GDM1 (cell line): ENCODE results near the gene WBP4.
"Not testable (repeated sequence)": the region's sequence is repeated elsewhere in the genome, so short reads cannot be mapped to it uniquely, and the experiment has no call there.

Source experiments
- DNase-seq: peaks from one replicate; lab custom pipeline; 2025; lab: John Stamatoyannopoulos, UW

The WBP4 gene

DNA sequence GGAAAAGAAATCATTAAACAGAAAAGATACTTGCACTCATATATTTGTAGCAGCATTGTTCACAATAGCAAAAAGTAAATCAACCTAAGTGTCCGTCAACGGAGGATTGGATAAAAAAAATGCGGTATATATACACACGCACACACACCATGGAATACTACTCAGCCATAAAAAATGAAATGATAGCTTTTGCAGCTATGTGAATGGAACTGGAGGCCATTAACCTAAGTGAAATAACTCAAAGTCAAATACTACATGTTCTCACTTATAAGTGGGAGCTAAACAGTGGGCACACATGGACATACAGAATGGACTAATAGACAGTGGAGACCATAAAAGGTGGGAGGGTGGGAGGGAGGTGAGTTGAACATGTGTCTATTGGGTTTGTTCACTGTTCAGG lies 18.4 kb downstream of the WBP4 start:
- no peak for DNase-seq

DNA sequence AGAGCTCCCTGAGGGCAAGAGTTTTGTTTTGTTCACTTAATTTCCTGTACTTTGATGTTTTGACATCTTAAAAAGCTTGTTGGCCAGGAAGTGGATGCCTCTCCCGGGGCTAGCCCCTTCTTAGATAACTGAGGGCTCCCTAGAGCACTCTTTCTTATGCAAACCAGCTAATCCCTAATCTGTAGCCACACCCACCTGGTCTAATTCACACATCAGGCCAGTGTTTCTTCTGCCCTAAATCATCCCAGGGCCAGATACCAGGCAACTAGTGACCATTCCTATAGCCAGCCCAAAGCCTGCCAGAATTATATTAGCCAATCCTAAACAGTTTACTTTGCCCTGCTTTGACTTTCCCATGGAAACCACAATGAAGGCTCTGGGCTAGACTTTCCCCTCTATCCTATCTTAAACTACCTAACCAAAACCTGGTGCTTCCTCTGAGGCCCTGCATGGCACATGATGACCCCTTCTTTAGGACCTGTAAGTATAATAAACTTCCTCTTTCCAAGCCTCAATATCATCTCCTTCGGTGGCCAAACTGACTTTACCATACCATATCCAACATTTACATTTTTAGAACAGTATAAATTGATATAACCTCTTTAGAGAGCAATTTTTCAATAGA lies 24.8 kb downstream of the WBP4 start:
- DNase-seq, result no peak

DNA sequence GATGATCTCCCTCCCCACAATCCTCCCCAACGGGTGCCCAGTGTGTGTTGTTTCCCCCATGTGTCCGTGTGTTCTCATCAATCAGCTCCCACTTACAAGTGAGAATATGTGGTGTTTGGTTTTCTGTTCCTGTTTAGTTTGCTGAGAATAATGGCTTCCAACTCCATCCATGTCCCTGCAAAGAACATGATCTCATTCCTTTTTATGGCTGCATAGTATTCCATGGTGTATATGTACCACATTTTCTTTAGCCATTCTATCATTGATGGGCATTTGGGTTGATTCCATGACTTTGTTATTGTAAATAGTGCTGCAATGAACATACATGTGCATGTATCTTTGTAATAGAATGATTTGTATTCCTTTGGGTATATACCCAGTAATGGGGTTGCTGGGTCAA lies 34.4 kb downstream of the WBP4 start:
- DNase-seq, result not testable (repeated sequence)

DNA sequence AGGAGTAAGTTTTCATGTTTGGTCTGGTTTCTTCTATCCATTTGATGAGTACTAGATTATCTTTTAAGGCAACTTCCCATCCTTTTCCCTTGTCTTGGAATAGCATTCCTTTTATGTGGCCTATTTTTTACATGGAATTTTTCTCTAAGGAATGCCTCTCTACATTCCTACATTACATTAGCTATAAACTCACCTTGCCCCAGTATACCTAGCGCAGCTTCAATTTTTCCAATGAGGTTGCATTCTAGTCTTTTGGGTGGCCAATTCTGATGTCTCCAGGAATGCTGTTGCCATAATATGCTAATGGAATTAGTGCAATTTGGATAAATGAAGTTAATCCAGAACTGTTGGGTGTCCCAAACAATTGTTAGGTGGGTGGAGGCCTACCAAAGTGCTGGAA lies 37.5 kb downstream of the WBP4 start:
- no peak for DNase-seq

DNA sequence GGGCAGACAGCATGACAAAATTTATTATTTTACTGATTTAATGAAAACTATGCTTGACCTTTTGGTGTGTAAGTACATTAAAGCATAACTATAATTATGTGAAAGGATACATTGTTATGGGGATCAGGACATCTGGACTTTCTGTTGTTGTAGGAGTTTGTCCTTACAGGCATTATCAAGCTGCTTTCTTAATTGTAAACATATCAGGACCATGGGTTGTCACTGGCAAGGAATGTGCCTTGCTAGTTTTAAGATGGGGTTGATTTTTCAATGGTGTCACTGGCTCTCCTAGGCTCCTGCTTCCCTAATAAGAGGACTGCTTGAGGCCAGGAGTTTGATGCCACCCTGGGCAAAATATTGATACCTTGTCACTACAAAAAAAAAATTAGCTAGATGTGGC lies 38.7 kb downstream of the WBP4 start:
- no peak for DNase-seq

DNA sequence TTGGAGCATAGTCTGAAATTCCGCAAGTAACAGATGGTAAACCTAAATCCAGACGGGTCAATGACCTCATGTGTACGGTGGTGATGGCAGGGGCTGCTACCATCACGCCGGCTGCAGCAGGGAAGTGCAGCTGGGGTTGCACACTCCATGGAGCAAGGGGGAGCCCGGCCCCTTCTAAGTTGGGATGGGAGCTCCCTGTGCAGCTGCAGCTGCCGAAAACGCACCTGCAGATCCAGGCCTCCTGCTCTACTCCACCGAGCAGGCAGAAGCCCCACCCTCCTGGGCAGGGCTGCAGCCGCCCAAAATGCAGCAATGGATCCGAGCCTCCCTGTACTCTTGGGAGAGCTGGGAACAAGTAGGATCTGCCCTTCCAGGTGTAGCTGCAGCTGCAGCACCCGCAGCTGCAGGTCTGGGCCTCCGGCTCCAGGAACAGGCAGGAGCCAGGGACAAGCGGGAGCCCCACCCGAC lies 45.8 kb downstream of the WBP4 start:
- DNase-seq, result no peak

DNA sequence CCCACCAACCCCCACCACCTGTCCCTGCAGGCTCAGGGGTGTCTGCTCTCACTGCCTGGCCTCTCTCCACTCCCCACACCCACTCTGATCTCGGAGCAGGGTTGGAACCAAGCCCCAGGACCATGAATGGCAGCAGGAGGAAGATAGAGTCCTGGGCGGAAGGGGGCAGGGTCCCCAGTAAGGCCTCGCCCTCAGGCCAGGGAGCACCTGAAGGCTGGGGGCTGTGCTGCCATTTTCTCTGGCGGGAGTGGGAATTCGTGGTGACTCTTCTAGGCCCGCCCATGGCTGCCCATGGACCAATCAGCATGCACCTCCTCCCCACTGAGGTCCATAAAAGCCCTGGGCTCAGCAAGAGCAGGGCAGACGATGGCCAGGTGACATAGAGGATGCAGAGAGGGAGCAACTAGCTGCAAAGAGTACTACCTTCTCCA lies 46.3 kb downstream of the WBP4 start:
- no peak for DNase-seq

DNA sequence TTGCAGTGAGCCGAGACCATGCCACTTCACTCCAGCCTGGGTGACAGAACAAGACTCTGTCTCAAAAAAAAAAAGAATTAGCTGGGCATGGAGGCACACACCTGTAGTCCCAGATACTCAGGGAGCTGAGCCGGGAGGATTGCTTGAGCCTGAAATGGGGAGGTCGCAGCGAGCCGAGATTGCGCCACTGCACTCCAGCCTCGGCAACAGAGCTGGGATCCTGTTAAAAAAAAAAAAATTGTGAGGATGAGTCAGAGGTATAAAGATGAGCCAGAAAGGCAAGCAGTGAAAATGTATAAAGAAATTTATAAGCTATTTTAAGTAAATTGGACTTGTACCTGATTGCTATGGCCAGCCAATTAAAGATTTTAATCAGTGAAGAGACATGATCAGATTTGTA lies 50.1 kb downstream of the WBP4 start:
- no peak for DNase-seq

DNA sequence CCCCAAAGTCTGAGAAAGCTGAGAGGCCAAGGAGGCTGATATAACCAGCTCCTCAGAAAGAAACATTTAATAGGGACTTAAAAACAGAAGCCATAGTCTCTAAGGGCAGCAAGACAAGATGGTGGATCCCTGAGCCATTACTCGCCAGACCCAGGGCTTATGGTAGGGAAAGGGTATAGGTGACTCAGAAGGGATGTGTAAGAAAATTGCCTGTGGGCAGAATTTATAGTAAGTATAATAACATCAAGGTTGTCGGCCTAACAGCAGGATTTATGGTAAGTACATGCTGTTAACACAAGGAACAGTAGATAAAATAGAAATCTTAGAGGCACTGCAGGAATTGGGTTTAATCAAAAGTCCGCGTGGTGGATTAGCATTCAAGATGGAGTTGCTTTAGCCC lies 56.6 kb downstream of the WBP4 start:
- DNase-seq, result no peak

DNA sequence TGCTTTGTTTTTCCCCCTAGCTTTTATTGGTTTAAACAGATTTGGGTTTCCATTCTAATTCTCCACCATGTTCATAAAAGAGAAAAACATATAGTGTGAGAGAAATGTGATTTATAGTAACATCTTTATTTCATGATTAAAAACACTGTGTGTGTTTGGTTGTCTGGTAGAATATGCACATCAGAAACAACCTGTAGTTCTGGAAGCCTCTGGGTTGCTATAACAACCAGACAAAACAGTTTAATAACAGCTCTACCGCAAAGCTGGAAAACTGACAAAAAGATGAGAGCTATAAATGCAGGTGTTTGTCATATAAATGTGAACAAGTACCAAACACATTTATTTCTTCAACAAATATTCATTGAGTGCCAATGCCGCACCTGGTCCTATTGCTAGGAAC lies 61.5 kb downstream of the WBP4 start:
- DNase-seq, result no peak

DNA sequence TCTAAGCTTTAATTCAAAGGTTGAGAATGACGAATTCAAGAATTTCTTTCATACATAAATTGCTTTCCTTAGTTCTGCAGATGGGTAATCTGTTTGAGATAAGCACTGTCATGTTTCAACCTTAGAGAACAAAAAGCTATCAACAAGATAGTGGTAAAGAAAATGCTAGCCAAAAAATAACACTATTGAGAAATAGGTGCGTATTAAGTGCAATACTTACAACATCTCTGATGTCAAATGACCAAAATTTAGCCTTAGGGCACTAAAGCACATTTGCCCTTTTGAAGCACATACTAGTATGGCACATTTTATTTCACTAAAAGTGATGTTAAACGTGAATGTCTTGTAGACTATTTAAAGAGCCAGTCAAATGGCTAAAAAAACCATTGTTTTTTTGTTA lies 66.4 kb downstream of the WBP4 start:
- DNase-seq, result no peak

DNA sequence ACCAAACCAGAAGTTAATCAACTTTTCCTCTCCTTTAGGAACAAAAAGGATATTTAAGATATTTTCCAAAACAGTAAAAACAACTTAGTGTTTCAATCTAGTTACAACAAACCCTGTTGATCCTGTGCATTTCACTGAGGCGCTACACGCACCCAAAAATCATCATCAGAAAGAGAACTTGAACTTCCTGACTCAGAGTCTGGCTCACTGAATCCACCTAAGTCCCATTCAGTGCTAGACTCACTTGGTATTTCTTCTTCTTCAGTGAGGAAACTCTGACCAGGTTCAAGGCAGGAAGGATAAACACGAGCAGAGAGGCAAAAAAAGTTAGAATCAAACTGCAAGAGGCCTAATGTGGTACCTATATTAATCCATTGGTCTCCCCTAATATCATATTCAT lies 69.0 kb downstream of the WBP4 start:
- DNase-seq, result no peak

DNA sequence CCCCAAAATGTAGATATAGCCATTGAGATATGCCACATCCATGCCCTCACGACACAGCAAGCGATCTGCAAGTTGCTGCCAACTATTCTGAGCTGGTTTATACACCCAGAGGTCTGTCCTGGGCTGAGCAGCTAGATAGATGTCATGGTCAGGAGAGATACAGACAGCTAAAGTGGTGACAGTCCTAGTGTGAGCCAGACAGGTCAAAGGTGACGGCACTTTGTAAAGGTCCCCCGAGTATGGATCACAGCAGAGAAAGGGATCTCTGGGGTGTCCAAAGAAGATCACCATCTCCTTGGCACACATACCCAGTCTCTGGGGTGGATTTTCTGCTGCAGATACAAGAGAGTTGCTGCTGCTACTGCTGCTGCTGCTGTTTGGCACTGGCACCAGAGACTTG lies 69.9 kb downstream of the WBP4 start:
- not testable (repeated sequence) for DNase-seq

DNA sequence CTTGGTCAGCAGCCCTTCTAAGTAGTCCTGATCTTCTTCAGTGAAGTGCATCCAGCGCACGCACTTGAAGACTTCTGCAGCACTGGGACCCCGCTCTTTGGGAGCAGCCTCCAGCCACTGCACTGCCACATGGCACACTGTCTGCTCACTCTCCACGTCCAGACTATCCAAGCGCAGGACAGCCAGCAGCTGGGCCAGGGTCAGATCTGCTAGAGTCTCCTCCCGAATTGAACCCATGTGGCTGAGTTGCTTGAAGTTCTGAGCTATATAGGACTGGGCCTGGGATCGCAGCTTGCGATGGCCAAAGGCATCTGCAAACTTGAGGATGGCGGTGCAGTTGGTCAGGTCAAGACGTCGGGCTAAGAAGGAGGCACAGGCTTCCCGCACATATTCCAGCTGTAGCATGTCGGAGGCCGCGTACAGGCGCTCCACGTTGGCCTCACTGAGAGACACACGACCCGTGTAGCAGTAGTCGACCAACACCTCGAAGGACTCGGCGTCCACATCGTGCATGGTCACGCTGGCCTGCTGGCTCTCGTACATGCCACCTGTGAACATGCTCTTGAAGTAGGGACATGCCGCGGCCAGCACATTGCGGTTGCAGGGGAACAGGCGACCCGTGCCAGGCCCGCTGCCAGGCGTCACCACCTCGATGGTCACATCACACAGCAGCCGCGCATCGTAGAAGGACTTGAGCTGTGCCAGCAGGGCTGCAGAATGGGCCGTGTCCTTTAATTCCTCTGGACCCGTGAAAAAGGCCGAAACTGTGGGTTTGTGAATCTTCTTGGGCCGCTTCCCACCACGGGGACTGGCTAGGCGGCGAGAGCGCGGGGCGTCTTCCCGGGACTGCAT lies 70.6 kb downstream of the WBP4 start:
- DNase-seq, result not testable (repeated sequence)

DNA sequence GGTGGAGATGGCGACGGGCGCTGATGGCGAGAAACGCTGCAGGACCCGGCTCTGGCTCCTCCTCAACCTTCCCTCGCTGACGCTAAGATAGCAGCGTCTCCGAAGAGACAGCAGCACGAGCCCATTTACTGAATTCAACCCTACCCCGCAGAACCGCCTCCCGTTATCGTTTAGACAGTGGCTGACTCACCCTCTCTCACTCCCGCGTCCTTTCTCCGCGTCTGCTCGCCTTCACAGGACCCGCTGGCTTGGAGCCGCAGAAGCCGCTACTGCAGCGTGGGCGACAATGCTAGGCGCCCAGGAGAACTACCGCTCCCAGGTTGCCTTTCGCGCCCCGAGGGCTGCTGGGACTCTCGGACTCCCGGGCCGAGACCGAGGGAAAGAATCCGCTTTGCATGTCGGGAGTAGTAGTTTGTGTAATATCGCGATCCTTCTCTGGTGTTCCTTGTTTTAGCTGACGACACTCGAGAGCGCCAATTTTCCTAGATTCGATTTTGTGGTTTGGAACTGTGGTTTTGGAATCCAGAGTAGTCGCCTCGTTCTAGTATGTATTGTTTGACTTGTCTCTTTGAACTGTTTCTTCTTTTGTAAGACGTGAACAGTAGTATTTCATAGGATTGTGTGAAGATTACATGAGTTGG lies 71.3 kb downstream of the WBP4 start, which contains the start of gene KBTBD6:
KBTBD6 (minus strand) TSS at position 291 of the 641 bp plus-strand sequence. CDS start 291 bp downstream, outside the sequence.
- DNase-seq, result peak; percentile 99
